Body of pancreas (tissue), 4 donors: Measurements from ENCODE around the gene FBLN5. TPM values are rescaled to one million over a fixed set of nuclear protein-coding genes. Genes with fewer than 3 reads are reported as not detected.
"Not testable (repeated sequence)": the region's sequence is repeated elsewhere in the genome, so short reads cannot be mapped to it uniquely, and the experiment has no call there.

ENCODE experiments used
- ATAC-seq: fragments of 150-250 bp; one replicate; pipeline ENCODE4 v1.9.1; 2016
- DNase-seq, 4 donors: peaks; one replicate each; pipeline ENCODE4 v3.0.0-alpha.2; 2019
- H3K27ac ChIP-seq, 4 donors: fragments of 200-600 bp; sonication (generic); 1 replicate in 3 of 4; 2 replicates in 1 of 4; pipeline versions ENCODE4 v1.5.1 to v1.6.1; 2016 to 2019; ENCODE audit warnings: mild to moderate bottlenecking in 1 of 4, mixed read lengths in 1 of 4, moderate library complexity in 1 of 4
- H3K27me3 ChIP-seq, 2 donors: fragments of 200-600 bp; sonication (generic); one replicate each; pipeline ENCODE4 v1.6.0; 2016; ENCODE audit warnings: mild to moderate bottlenecking in 1 of 2
- H3K36me3 ChIP-seq, 2 donors: fragments of 200-600 bp; sonication (generic); replicated peaks in 1 of 2; 2 replicates each; pipeline ENCODE4 v1.5.1; 2016; ENCODE audit warnings: low read depth in 2 of 2; ENCODE audit not compliant: insufficient read depth in 1 of 2
- H3K4me1 ChIP-seq: fragments of 200-600 bp; sonication (generic); one replicate; pipeline ENCODE4 v1.6.0; 2016
- H3K4me3 ChIP-seq, 2 donors: fragments of 200-600 bp; sonication (generic); 1 replicate in 1 of 2; 2 replicates in 1 of 2; pipeline ENCODE4 v1.5.1; 2016 to 2019
- H3K9me3 ChIP-seq, 3 donors: fragments of 200-600 bp; sonication (generic); 1 replicate in 2 of 3; 2 replicates in 1 of 3; pipeline ENCODE4 v1.5.1; 2016
- POLR2A ChIP-seq, 3 donors: fragments of 450-650 bp; IDR thresholded peaks; one replicate each; pipeline ENCODE4 v1.6.1; 2016; ENCODE audit warnings: antibody characterized with exemption in 3 of 3, mild to moderate bottlenecking in 2 of 3
- WGBS, 2 donors: methylation state at CpG; one replicate each; pipeline ENCODE4 v1.1.5; 2017; 5-methylcytosine and 5-hydroxymethylcytosine counted together
- intact Hi-C: fragments of 100-400 bp; cut with DNase I; formaldehyde crosslinking; loops from one replicate; pipeline ENCODE4 v1.15.1; 2023
- total RNA-seq, 2 donors: library from RNA; depleted of rRNA; stranded (reverse); fragments of >200 nt; gene quantifications; one replicate each; pipeline ENCODE4 v1.1.0, GENCODE V29; 2016
- TF ChIP-seq, protein P1 (sequence below), 7 experiments: fragments of 450-650 bp in 4 of 7; fragments of 200-600 bp in 3 of 7; sonication (generic) in 3 of 7; IDR thresholded peaks; one replicate each; pipeline ENCODE4 v1.5.1; 2016 to 2019; ENCODE audit warnings: antibody characterized with exemption in 7 of 7

Gene FBLN5
- total RNA-seq, 2 donors from 2014 or later, result 52.1 to 129 TPM

DNA sequence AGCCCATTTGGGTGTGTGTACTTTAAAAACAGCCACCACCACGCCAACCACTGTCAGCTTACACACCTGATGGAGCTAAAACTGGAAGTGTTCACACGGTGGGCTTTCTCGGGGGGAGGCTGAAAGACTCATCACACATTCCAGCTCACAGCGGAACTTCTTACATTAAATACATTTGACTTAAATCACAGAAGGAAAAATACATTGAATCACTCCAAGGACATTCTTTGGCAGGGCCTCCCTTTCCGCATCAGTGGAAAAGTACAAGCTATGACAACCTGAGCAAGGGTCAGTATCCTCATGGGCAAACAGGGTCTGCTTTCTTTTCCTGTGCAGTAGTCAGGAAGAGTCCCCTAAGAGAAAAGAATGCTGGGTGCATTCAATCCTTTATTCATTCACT, 49.1 kb downstream of the FBLN5 start:
- peak in 3 of 4 donors; percentile 69 to 74 (median 71) for DNase-seq
- no peaks in the 10 kb centered on the region for H3K27me3 ChIP-seq
- ATAC-seq, result peak; percentile 30
- intact Hi-C loops, result no loop called here
- H3K27ac ChIP-seq, result peak overlapping the region; percentile 85 to 92 (median 89)
- 30 to 56% methylated on average over 5 of the region's 5 CpGs for WGBS, 2 donors
- peaks cover 71% of the 10 kb centered on the region for H3K4me1 ChIP-seq
- no peak overlapping the region for H3K4me3 ChIP-seq
- TF ChIP-seq, protein P1, sequence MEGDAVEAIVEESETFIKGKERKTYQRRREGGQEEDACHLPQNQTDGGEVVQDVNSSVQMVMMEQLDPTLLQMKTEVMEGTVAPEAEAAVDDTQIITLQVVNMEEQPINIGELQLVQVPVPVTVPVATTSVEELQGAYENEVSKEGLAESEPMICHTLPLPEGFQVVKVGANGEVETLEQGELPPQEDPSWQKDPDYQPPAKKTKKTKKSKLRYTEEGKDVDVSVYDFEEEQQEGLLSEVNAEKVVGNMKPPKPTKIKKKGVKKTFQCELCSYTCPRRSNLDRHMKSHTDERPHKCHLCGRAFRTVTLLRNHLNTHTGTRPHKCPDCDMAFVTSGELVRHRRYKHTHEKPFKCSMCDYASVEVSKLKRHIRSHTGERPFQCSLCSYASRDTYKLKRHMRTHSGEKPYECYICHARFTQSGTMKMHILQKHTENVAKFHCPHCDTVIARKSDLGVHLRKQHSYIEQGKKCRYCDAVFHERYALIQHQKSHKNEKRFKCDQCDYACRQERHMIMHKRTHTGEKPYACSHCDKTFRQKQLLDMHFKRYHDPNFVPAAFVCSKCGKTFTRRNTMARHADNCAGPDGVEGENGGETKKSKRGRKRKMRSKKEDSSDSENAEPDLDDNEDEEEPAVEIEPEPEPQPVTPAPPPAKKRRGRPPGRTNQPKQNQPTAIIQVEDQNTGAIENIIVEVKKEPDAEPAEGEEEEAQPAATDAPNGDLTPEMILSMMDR (IDR thresholded peaks at IDR 0.05), result no peak
- TF ChIP-seq POLR2A (IDR thresholded peaks at IDR 0.05), result no peak
- no peaks in the 10 kb centered on the region for H3K9me3 ChIP-seq
- no peaks in the 10 kb centered on the region for H3K36me3 ChIP-seq

DNA sequence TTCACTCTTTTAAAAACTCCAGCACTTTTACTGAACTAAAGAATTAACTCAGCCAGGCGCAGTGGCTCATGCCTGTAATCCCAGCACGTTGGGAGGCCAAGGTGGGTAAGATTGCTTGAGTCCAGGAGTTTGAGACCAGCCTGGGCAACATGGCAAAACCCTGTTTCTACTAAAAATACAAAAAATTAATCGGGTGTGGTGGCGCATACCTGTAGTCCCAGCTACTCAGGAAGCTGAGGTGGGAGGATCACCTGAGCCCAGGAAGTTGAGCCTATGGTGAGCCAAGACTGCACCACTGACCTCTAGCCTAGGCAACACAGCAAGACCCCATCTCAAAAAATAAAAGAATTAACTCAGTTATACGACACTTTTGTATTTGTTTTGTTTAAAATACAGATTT, 49.8 kb downstream of the FBLN5 start:
- H3K4me1 ChIP-seq, result peaks cover 65% of the 10 kb centered on the region
- ATAC-seq, result not testable (repeated sequence)
- WGBS, 2 donors, result 83 to 86% methylated on average over 5 of the region's 5 CpGs

DNA sequence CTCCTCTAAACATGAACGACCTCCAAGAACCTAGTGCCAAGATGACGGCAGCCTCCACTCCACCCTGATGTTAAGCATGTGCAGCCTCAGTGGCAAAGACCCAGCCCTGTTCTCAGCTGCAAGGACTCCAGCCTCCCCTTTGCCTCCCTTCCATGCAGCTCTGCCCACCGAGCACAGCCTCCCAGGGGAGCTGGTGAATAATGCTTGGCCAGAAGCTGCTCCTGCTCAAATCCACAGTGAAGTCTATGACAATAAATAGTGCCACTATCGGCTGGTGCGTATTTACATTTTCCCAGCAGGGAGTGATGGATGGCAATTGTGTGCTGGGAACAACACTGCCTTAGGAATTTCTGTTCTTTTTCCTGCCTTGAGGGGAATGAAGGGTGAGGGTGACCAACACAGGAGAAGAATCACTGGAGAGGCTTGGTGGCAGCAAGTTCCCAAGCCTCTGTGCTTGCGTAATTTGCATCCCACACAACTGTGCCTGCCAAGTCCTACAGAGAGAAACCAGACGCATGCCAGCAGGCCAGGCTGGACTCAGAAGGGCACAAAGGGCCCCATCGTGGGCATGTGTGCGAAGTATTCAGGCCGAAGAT, 50.3 kb downstream of the FBLN5 start:
- intact Hi-C loops, result no loop called here

More for the DNA sequence above, 49.8 kb downstream of the FBLN5 start:
- H3K36me3 ChIP-seq, DNase-seq, H3K27me3 ChIP-seq, H3K9me3 ChIP-seq, H3K4me3 ChIP-seq, intact Hi-C loops: not testable (repeated sequence)
- H3K27ac ChIP-seq, result peak overlapping the region; percentile 85 to 92 (median 89)

GRCh38 chr14:91896419-91896818, 51.1 kb downstream of the FBLN5 start:
- Histone ChIP-seq H3K36me3 (no peaks in the 10 kb centered on the region), H3K27me3 (no peaks in the 10 kb centered on the region), H3K4me1 (peaks cover 63% of the 10 kb centered on the region), H3K27ac (peak overlapping the region; percentile 85 to 92 (median 89)), H3K4me3 (no peak overlapping the region), H3K9me3 (no peaks in the 10 kb centered on the region)
- intact Hi-C loops, result no loop called here
- 98 to 100% methylated on average over 4 of the region's 4 CpGs for WGBS, 2 donors
- TF ChIP-seq, protein P1 (IDR thresholded peaks at IDR 0.05), result no peak
- TF ChIP-seq POLR2A (IDR thresholded peaks at IDR 0.05), result no peak
- ATAC-seq (no peak), DNase-seq (no peak)

More for the DNA sequence above, 50.3 kb downstream of the FBLN5 start:
- Histone ChIP-seq H3K27ac (peak overlapping the region; percentile 85 to 92 (median 89)), H3K27me3 (no peaks in the 10 kb centered on the region), H3K36me3 (no peaks in the 10 kb centered on the region), H3K4me3 (no peak overlapping the region), H3K9me3 (no peaks in the 10 kb centered on the region), H3K4me1 (peaks cover 65% of the 10 kb centered on the region)
- TF ChIP-seq POLR2A (IDR thresholded peaks at IDR 0.05), result peak in 2 of 3 donors; percentile 15 to 48
- TF ChIP-seq, protein P1 (IDR thresholded peaks at IDR 0.05), result no peak
- ATAC-seq, result peak; percentile 77
- DNase-seq, result peak; percentile 82 to 93 (median 90)
- WGBS, 2 donors, result 12 to 19% methylated on average over 9 to 10 of the region's 10 CpGs

DNA sequence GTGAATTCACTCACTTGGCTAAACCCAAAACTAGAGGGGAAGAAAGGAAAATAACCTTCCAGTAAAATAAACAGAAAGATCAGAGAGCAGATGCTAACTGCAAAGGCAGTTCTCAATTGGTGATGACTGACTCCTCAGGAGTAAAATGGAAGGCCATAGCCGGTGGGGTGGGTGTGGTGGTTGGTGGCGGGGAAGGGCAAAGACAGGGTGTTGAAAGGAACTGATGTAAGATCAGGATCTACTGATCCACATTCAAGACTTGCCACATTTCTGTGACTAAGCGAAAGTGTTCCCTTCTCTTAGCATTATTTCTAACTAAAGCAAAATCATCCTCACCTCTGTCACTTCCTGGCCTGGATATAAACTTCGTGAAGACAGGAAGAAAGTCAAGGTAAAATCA, 53.8 kb downstream of the FBLN5 start:
- no peak overlapping the region for H3K4me3 ChIP-seq
- intact Hi-C loops, result no loop called here
- H3K36me3 ChIP-seq, result no peaks in the 10 kb centered on the region
- ATAC-seq (no peak), DNase-seq (no peak)
- no peaks in the 10 kb centered on the region for H3K27me3 ChIP-seq
- no peaks in the 10 kb centered on the region for H3K9me3 ChIP-seq
- WGBS, 2 donors, result 88 to 89% methylated on average over 4 of the region's 4 CpGs
- H3K27ac ChIP-seq, result no peak overlapping the region
- peaks cover 63% of the 10 kb centered on the region for H3K4me1 ChIP-seq
- TF ChIP-seq, protein P1 (IDR thresholded peaks at IDR 0.05), result no peak
- no peak for TF ChIP-seq POLR2A (IDR thresholded peaks at IDR 0.05)
